COLO668 (cell line): Measurements from ENCODE around the gene UQCRC1.

ENCODE experiments used
- DNase-seq: peaks from one replicate; lab custom pipeline; 2025; ENCODE audit not compliant: unreplicated experiment; lab: John Stamatoyannopoulos, UW

Gene UQCRC1

GRCh38 chr3:48599509-48600285 lies 9.7 kb downstream of the UQCRC1 start:
- no peak for DNase-seq

- DNase-seq: no peak
Measured at GRCh38 chr3:48599077-48599501, 10.4 kb downstream of the UQCRC1 start.

- DNase-seq: no peak
Measured at GRCh38 chr3:48598323-48599076, 10.9 kb downstream of the UQCRC1 start.

DNA sequence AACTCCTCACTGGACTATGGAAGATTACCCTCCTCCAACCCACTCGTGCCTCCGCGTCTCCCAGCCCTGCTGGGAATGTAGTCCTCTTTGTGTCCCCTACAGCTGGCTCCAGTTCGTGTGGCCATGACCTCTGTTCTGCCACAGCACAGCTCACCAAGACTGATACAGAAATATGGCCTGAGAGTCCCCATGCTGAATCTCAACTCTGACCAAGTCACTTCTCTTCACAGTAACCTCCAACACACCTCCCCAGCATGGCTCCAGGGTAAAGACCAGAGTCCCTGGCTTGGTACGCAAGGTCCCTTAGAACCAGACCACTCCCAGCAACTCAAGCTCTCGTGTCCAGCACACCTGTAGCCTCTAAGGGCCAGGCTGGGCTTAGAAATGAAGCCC lies 12.0 kb downstream of the UQCRC1 start:
- DNase-seq: no peak

DNA sequence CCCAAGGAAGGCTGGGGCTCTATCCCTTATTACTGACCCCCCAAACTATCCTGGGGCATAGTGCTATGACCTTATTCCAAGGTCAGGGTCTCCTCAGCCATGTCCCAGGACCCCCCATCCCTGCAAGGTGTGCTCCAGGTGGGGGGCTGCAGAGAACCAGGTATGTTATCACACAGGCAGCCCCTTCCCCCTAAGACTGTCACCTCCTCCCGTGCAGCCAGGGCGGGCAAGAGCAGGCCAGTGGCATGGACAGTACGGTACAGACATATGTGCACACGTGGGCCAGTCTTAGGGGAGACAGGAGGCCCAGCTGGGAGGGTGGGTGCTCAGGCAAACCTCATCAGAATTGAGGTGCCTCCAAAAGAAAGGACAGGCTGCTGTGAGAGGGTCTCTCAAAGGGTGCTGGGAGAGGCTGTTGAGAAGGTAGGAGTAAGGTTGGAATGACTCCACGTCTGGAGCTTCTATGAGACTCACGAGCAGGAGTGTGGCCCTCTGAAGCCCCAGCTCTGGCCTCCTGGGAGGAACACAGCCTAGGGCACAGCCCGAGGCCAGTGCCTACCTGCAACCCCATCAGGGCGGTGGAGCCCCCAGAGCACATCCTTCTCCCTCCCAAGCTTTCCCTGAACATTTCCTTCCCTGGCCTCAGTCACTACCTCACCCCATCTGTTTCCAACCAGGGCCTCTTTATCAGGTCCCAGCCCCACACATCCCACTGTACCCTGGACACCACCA lies 12.6 kb downstream of the UQCRC1 start:
- no peak for DNase-seq

GRCh38 chr3:48596157-48596556 lies 13.3 kb downstream of the UQCRC1 start:
- DNase-seq: no peak

DNA sequence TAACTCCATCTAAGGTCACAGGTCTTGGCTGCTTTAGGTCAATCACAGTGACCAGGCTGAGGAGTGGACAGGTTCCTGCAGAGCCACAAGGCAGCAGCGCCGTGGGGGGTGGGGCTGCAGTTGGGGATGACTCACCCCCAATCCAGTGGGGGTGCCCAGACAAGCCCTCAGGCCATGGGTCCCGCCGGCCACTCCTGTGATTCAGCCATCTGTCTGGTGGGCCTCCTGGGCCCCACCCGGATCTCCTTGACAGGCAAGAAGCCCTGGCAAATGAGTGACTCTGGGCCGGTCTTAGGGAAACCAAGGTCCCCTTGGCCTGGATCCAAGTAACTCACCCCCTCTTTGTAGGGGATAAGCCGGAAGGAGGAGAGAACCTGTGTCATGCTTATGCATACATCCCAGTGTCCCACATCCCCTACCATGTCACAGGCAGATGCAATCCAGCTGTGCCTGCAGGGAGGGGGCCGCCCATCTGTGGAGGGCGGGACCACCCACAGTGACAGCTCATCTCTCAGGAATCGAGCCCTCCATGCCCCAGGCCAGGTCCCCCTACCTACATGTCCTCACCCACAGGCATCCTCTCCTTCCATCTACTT lies 13.8 kb downstream of the UQCRC1 start:
- DNase-seq: peak; percentile 25

DNA sequence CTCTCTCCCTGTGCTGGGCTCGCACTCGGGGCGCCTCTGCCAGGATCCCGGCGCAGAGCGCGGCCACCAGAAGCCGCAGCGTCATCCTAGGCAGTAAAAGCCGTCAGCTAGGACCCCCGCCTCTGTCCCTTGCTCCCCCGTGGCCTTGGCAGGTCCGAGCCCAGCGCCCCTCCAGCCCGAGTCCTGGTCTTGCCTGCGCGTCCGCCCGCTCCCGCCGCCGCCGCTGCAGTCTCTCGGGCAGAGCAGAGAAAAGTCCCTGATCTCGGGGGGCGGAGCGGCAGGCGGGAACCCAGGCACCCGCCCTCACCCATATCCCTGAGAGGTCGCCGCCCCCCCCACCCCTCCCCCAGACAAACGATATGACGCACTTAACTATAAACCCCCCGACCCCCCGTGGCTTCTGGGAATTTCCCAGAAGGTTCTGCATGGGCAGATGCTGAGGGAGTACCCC lies 14.3 kb downstream of the UQCRC1 start, which contains the start of gene COL7A1:
Gene COL7A1, minus strand, starts transcription at position 255 of the 451 bp plus-strand sequence. Its CDS starts 170 bp downstream, at position 85.
- DNase-seq: peak; percentile 21

- no peak for DNase-seq
Measured at GRCh38 chr3:48594417-48595049, 14.9 kb downstream of the UQCRC1 start.

DNA sequence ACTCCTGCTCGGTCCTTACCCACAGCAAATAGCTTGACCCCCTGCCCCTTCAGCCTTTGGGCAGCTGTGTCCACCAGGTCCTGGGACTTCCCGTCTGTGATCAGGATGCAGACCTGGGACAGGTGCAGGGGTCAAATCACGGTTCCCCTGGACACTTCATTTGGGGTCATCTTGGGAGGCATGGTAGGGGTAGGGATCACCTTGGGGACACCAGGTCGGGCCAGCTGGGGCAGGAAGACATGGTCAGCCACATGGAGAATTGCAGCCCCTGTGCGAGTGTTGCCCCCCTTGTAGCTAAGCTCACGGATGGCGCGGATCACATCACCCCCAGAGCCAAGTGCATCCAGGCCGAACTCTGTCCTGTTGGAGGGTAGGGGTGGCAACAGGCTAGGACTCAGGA lies 16.1 kb downstream of the UQCRC1 start:
- no peak for DNase-seq

DNA sequence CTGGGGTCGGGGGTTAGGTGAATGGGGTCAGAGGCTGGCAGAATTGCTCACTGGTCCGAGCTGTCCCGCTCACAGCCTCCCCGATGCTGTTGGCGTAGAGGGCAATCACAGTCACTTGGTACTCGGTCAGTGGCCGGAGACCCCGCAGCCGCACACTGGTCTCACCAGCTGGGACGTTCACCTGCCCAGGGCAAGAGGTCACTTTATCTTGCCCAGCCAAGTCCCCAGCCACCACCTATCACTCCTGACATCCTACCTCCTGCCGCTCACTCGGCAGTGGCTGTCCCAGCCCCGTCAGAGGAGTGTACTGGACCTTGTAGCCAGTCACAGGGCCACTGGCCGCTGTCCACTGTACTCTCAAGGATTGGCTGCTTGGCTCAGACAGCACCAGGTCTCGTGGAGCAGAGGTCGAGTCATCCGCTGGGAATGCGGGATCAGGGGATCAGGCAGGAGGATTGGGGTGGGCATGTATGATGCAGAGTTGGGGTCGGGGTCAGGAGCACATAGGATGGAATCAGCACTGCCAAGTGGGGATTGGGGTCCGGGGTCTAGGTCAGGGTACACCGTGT lies 16.8 kb downstream of the UQCRC1 start:
- no peak for DNase-seq

GRCh38 chr3:48591886-48592518 lies 17.4 kb downstream of the UQCRC1 start:
- DNase-seq: no peak

GRCh38 chr3:48591436-48591835 lies 18.0 kb downstream of the UQCRC1 start:
- DNase-seq: no peak

DNA sequence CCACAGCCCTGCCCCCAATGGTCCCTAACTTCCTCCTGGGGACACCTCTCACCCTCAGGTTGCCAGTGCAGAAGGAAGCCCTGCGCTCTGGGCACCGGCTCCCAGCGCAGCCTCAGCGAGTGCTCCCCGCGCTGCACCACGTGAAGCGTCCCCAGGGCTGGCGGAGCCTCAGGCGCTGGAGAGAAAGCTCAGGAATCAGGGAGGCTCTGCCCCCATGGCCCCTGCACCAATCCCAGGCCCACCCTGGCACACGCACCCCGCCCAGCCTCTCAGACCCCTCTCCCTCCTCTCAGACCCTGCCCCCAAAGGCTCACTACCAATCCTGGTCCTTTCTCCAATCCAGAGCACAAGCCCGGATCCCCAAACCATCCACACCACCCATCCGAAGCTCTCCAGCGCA lies 21.2 kb downstream of the UQCRC1 start:
- no peak for DNase-seq

GRCh38 chr3:48587686-48588085 lies 21.8 kb downstream of the UQCRC1 start:
- no peak for DNase-seq

DNA sequence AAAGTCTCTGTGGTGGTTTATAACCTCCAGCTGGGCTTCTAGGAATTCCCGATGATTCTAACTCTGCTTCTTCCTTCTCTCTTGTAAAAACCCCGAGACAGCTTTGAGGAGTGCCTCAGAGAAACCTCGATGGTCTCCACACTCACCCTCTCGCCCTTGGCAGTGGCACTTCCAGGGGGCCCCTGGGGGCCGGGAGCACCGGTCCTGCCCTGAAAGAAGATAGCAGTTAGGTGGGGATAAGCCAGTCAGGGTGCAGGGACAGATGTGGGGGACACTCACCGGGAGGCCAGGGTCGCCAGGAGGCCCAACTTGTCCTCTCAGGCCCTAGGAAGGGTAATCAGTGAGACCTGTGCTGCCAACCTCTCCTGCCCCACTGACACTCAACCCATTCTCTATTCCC lies 24.0 kb downstream of the UQCRC1 start:
- no peak for DNase-seq

GRCh38 chr3:48584836-48585235 lies 24.6 kb downstream of the UQCRC1 start:
- no peak for DNase-seq

DNA sequence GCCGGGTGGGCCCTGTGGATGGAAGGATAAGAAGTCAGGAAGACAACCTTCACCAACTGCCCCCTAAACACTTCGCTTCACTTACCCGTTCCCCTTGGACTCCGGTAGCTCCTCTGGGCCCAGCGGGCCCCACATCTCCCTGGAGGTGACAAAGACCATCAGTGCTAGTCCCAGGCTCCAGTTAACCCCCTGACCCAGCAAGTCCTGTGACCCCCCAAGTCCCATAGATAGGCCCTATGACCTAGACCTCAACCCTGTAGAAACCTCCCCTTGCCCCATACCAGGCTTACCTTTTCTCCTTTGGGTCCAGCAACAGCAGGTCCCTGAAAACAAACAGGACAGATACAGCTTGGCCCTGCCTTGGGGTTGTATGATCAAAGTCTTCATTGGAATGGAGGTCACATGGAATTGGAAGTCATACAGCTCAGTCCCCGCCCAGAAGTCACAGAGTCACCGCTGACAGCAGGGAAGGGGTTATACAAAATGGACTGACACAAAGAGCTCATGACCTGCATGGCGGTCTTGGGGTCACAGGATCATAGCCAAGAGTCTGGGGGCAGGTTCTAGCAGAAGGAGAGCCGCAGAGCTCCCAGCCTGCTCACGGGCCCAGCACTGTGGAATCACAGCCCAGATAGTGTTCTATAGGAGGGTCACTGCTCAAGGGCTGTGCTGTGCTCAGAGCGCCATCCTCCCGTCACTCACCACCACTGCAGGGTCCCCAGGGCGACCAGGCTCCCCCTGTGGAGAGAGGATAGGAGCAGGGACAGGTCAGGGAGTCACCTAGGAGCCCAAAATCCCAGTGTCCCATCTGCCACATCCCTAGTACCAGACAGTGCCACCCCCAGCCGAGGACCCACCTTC lies 27.6 kb downstream of the UQCRC1 start:
- no peak for DNase-seq

DNA sequence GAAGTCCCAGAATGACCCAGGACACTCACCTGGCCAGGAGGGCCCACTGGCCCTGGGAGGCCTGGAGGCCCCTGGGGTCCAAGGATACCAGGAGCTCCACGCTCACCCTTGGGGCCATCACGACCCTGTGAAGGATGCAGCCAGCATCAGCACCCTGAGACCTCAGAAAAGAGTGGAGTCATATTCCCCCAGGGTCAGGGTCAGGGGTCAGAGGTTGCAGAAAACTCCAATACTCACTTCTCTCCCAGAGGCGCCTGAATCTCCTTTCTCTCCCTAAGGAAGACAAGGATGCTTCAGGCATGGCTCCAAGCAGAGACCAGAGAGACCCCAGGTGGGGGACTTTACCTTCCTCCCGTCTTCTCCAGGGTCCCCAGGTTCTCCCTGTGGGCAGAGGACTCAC lies 32.8 kb downstream of the UQCRC1 start:
- no peak for DNase-seq
